GM18519 (cell line): ENCODE data around the gene GALNT11.
"Not testable (repeated sequence)": the region's sequence is repeated elsewhere in the genome, so short reads cannot be mapped to it uniquely, and the experiment has no call there.

Source experiments
- ATAC-seq: cut with Tn5 transposase; IDR thresholded peaks from one replicate; pipeline ENCODE4 v1.9.1; 2021; ENCODE audit warnings: mild to moderate bottlenecking, moderate library complexity; ENCODE audit not compliant: unreplicated experiment, low FRiP score

GALNT11 gene

DNA sequence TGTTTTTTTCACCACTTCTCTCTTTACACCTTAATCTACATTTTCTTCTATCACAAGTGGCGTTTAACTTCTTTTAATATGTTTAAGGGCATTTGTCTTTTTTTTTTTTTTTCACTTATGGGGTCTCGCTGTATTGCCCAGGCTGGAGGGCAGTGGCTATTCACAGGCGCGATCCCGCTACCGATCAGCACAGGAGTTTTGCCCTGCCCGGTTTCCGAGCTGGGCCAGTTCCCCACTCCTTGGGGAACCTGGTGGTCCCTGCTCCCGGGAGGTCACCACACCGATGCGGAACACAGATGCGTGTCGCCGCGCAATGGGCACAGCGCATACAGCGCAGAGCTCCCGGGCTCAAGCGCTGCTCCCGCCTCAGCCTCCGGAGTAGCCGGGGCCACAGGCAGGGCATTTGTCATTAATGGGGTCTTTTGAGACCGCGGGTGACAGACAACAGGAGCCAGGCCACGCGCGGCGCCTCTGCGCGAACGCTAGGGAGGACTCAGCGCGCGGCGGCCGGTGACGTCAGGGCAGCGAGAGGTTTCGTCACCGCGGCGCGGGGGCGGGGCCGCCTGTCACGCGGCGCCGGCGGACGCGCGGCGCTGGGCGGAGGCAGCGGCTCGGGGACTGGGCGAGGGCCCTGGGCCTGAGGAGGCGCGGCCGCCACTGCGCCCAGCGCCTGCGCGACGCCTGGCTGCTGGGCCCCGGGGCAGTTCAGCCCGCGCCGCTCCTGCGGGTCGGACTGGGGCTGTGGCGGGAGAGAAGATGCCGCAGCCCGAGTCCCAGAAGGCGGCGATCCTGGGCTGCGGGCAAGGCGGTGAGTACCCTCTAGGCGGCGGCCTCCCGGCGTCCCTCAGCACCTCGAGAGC is at the start of gene GALNT11:
GALNT11 (plus strand) TSS at position 598 of the 860 bp plus-strand sequence. CDS start 68,554 bp downstream, outside the sequence.
- ATAC-seq: peak; percentile 96

DNA sequence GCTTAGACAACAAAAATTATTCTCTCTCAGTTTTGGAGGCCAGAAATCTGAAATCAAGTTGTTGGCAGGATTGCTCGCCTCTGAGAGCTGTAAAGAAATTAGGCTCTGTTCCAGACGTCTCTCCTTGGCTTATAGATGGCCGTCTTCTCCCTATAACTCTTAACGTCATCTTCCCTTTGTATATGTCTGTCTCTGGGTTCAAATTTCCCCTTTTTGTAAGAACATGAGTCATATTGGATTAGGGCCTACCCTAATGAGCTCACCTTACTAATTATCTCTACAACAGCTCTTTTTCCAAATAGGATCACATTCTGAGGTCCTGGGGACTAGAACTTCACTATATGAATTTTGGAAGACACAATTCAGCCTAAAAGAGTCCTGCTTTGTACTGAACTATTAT is 46.9 kb upstream of the GALNT11 start:
- ATAC-seq: no peak

- ATAC-seq: no peak
Measured at GRCh38 chr7:151981223-151981622, 44.3 kb upstream of the GALNT11 start.

- no peak for ATAC-seq
Measured at GRCh38 chr7:151982806-151983205, 42.7 kb upstream of the GALNT11 start.

DNA sequence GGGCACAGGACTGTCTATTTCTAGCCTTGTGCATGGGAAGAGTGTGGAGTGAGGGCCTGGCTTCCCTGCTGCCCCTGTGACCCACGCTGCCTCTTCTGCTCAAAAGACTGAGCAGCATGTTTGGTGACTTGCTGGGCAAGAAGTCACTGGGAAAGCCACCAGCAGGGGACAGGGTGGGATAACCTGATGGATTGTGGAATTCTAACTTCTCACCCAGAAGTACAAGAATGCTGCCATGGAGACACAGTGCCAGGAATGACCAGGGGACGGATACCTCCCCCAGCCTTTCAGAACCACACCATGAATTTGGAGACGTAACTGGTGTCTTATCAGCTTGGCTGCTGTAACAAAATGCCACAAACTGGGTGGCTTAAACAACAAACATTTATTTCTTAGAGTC is 40.9 kb upstream of the GALNT11 start:
- ATAC-seq: no peak

DNA sequence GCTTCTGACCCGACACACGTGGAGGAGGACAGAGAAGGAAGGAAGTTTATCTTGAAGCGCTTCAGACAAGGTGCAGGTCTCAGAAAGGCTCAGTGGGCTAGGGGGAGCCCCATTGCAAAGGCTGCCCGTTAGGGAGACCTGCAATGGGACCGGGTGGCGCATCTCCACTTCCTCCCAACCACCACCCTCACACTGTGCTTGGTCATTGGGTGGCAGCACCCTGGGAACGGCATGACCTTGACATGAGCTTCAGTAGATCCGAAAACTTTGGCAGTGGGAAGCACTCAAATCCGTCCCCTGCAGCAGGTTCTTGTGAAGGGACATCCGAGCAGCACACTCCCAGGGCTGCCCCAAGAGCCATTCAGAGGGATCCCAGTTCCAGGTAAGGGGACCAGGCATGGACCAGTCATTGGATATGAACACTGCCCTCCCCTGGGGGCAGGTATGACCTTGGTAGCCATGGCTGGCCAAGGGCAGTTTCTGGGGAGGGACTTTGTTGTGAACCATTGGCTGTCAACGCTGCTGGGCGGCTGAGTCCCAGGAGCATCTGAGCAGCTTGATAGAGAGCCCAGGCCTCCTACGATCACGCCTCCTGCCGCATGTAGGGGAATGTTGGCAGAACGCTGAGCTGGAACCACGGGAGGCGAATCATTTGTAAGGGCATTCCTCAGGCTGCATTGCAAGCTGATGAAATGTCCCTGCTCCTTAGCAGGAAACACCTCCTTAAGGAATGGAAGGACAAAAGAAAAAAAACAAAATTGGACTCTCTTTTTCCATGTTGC is 37.5 kb upstream of the GALNT11 start:
- no peak for ATAC-seq

- no peak for ATAC-seq
Measured at GRCh38 chr7:151992375-151992774, 33.1 kb upstream of the GALNT11 start.

DNA sequence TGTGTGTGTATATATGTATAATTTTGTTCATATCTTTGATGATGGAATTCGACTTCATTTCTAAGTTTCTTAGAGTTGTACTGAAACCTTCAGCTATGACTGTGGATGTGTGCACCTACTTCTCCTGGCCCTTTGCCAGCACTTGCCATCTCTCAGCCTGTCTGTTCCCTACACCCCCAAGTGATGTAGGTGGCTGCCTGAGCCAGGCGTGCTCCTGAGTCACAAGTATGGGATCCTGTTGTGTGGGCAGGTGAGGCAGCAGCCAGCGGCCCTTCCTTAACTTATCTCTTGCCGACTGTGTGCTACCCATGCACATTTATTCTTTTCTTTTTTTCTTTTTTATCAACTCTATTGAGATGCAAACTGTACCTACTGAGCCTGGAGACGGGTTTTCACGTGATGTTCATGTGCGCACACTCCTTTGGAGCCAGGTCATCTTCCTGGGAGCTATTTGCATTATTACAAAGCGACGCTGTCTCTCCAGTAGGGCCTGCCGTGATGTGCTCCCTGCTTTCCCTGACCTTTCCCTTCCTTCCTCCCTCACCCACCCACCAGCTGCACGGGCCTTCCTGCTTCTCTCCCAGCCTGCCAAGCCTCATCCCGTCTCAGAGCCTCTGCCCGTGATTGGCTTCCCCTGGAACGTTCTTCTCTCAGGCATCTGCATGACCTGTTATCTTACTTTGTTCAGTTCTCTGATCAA is 31.3 kb upstream of the GALNT11 start:
- no peak for ATAC-seq

DNA sequence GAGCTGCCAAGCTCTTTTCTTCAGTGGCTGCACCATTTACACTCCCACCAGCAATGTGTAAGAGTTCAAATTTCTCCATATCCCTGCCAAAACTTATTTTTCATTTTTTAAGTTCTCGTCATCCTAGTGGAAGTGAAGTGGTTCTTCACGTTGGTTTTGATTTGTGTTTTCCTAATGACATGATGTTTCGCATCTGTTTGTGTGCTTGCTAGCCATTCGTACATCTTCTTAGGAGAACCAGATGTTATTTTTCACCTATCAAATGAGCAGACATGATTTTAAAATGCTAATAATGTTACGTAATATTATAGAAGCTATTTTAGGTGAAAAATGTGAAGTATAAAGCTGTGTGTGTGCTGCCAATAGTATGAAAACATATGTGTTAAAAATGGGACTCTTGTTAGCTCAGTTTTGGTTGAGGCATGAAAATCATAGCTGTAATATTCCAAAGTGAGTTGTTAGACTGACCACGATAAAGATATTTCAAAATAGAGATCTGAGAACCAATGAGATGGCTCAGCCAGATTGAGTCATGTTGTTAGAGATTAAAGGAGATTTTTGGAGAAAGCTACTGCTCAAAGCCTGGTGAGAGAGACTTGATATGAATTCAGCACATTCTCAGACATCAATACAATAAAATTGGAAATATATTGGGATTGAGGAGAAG is 25.9 kb upstream of the GALNT11 start:
- no peak for ATAC-seq

DNA sequence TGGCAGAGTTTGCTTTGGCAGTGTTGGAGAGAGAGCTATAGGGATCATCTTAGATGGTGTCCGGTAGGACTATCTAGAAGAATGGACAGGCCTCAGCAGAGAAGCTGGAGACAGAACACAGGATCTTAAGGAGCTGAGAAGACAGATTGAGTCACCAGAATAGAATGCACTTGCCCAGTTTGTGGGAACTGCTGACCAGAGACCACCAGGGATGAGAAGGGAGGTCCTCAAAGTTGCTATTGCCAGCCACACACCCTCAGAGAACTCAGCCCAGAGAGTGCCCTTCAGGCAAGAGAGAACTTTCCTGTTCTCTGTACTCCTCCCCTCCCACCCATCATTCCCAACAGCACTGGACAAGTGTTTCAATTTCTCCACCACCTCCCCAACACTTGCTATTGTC is 25.3 kb upstream of the GALNT11 start:
- ATAC-seq: no peak

DNA sequence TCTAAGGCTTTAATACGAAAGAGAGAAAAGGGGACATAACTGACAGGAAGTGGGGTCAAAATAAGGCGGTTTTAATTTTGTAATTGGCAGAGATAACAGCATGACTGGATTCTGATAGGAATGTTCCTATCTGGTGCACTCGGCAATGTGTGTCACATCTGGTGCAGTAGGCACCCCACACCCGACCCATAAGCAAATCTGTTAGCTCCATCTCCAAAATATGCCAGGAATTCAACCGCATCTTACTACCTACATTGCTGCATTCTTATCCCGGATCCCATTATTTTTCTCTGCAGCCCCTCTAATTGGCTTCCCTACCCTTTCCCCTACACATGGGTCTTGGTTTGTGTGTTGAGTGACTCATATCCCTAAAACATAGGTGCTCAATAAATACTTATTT is 19.1 kb upstream of the GALNT11 start:
- ATAC-seq: no peak

- ATAC-seq: no peak
Measured at GRCh38 chr7:152011860-152012259, 13.6 kb upstream of the GALNT11 start.

- ATAC-seq: no peak
Measured at GRCh38 chr7:152013230-152013629, 12.2 kb upstream of the GALNT11 start.

- ATAC-seq: no peak
Measured at GRCh38 chr7:152013974-152014373, 11.5 kb upstream of the GALNT11 start.

DNA sequence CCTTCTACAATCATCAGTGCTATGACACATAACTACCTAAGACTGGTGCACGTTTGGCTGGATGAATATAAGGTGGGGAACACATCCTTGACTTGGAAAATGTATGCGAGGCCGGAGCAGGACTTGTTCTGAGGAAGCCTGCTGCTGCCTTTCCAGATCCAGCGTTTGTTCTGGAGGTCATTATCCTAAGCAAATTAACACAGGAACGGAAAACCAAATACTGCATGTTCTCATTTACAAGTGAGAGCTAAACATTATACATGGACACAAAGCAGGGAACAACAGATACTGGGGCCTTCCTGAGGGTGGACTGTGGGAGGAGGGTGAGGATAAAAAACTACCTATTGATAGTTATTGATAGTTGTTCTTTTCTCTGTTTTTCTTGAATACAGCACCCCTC is 10.8 kb upstream of the GALNT11 start:
- ATAC-seq: no peak

DNA sequence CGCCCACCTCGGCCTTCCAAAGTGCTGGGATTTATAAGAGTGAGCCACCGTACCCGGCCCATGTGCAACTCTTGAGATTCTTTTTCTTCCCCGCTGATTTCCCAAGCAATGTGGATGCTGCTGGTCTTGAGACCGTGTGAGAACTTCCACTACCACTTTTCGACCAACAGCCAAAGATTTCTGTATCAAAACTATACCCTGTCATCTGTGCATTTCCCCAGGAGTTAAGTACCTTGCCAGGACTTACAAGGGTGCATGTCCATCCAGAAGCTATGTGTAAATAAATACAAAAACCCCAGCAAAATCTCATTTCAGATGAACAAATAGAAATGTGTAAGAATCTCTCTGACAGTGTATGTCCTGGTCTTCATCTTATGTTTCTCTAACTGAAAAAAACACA is 9.9 kb upstream of the GALNT11 start:
- no peak for ATAC-seq

DNA sequence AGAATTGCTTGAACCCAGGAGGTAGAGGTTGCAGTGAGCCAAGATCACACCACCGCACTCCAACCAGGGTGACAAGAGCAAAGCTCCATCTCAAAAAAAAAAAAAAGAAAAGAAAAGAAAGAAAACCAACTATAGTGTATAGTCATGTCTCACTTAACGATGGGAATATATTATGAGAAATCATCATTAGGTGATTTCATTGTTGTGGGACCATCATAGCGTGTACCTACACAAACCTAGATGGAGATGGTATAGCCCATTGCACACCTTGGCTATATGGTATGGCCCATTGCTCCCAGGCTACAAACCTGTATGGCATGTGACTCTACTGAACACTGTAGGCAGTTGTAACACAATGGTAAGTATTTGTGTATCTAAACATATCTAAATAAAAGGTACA is 8.5 kb upstream of the GALNT11 start:
- no peak for ATAC-seq

DNA sequence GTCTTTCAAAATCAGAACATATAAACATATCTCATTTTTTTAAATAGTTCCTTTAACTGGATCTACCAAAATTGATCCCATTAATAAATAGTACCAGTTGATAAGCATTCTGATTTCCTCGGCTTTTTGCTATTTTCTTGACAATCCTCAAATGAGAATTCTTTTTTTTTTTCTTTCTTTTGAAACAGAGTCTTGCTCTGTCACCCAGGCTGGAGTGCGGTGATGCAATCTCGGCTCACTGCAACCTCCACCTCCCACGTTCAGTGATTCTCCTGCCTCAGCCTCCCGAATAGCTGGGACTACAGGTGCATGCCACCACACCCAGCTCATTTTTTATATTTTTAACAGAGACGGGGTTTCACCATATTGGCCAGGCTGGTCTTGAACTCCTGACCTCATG is 7.8 kb upstream of the GALNT11 start:
- not testable (repeated sequence) for ATAC-seq

DNA sequence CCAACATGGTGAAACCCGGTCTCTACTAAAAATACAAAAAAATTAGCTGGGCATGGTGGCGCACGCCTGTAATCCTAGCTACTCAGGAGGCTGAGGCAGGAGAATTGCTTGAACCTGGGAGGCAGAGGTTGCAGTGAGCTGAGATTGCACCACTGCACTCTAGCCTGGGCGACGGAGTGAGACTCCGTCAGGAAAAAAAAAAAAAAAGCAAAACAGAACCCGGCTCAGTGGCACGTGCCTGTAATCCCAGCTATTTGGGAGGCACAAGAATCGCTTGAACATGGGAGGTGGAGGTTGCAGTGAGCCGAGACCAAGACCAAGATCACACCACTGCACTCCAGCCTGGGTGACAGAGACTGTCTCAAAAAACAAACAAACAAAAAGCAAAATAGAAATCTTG is 3.7 kb upstream of the GALNT11 start:
- not testable (repeated sequence) for ATAC-seq
